IPS-NIHi11 (cell line): ENCODE measurements around the gene GPR35.

Experiments
- DNase-seq: peaks from one replicate; pipeline ENCODE4 v3.0.0; 2012; ENCODE audit warnings: mixed read lengths, low spot score

The GPR35 gene

GRCh38 chr2:240624011-240624949 is 1.0 kb upstream of the GPR35 start:
- no peak for DNase-seq

- no peak for DNase-seq
Measured at GRCh38 chr2:240626531-240627300, 1.4 kb downstream of the GPR35 start.

GRCh38 chr2:240627736-240628506 is 2.6 kb downstream of the GPR35 start:
- DNase-seq, result no peak

GRCh38 chr2:240628507-240628807 is 3.2 kb downstream of the GPR35 start:
- no peak for DNase-seq

GRCh38 chr2:240628808-240629618 is 3.7 kb downstream of the GPR35 start:
- no peak for DNase-seq

- DNase-seq, result no peak
Measured at GRCh38 chr2:240629619-240629967, 4.3 kb downstream of the GPR35 start.

- no peak for DNase-seq
Measured at GRCh38 chr2:240629968-240630770, 4.9 kb downstream of the GPR35 start.

- DNase-seq, result no peak
Measured at GRCh38 chr2:240630771-240631547, 5.7 kb downstream of the GPR35 start.

- DNase-seq, result no peak
Measured at GRCh38 chr2:240631548-240632305, 6.4 kb downstream of the GPR35 start.

GRCh38 chr2:240632306-240632721 is 7.0 kb downstream of the GPR35 start:
- no peak for DNase-seq

GRCh38 chr2:240635121-240635997 is 10.1 kb downstream of the GPR35 start:
- DNase-seq, result no peak

- no peak for DNase-seq
Measured at GRCh38 chr2:240635998-240636547, 10.8 kb downstream of the GPR35 start.

GRCh38 chr2:240636563-240637115 is 11.4 kb downstream of the GPR35 start:
- no peak for DNase-seq

- no peak for DNase-seq
Measured at GRCh38 chr2:240637116-240637900, 12.0 kb downstream of the GPR35 start.

GRCh38 chr2:240637901-240638345 is 12.6 kb downstream of the GPR35 start:
- no peak for DNase-seq

- no peak for DNase-seq
Measured at GRCh38 chr2:240638512-240639160, 13.4 kb downstream of the GPR35 start.
